NB4 (cell line): ENCODE measurements around the gene RBMS1.

ENCODE experiments used
- CTCF ChIP-seq: IDR thresholded peaks from one replicate; pipeline ENCODE4 v1.5.1; 2012; ENCODE audit warnings: low read depth, low read length
- MAX ChIP-seq: IDR thresholded peaks from 2 replicates; pipeline ENCODE4 v1.6.1; 2011; ENCODE audit warnings: low read depth, low read length
- MYC ChIP-seq: IDR thresholded peaks from 2 replicates; pipeline ENCODE4 v1.6.1; 2011; ENCODE audit warnings: low read depth, low read length
- POLR2A ChIP-seq: IDR thresholded peaks from 2 replicates; pipeline ENCODE4 v1.6.1; 2011; ENCODE audit warnings: mild to moderate bottlenecking; ENCODE audit not compliant: insufficient read length; ENCODE audit errors: extremely low read depth

- TF ChIP-seq CTCF (no peak), POLR2A (no peak), MAX (no peak), MYC (no peak)
Measured at GRCh38 chr2:160364364-160364763, 129.2 kb downstream of the RBMS1 start.
